ENCODE measurements around the gene RABGAP1L.
"Not testable (repeated sequence)": the region's sequence is repeated elsewhere in the genome, so short reads cannot be mapped to it uniquely, and the experiment has no call there.

RABGAP1L gene

GRCh38 chr1:174534789-174535188, 375.5 kb downstream of the RABGAP1L start:
- H3K9me2 ChIP-seq (replicated peaks; ENCODE audit: insufficient read depth, low read length) = no peaks in the 10 kb centered on the region
- H3K36me3 ChIP-seq (ENCODE audit: low read length) = peaks cover 16% of the 10 kb centered on the region
- H3K4me3 ChIP-seq (ENCODE audit: insufficient read depth, low read length, poor library complexity, severe bottlenecking) = no peak overlapping the region
- H3K27ac ChIP-seq (ENCODE audit: low read depth, low read length) = no peak overlapping the region
- H3K4me2 ChIP-seq (ENCODE audit: low read depth, low read length, poor library complexity, severe bottlenecking) = no peak overlapping the region
- no peaks in the 10 kb centered on the region for H3K27me3 ChIP-seq (ENCODE audit: low read length)
- no peaks in the 10 kb centered on the region; the same call in 1 of the 2 replicates for H3K79me2 ChIP-seq (ENCODE audit: insufficient read depth, low read length)
- no peaks in the 10 kb centered on the region for H4K20me1 ChIP-seq (ENCODE audit: low read depth, low read length)
- H3F3A ChIP-seq (ENCODE audit: insufficient read depth) = no peaks in the 10 kb centered on the region; the same call in 1 of the 2 replicates
- peaks cover 19% of the 10 kb centered on the region; the same call in 1 of the 2 replicates for H3K9me3 ChIP-seq (ENCODE audit: insufficient read depth, low read length)
- H2AFZ ChIP-seq (ENCODE audit: low read depth, low read length, severe bottlenecking) = no peak overlapping the region
- TF ChIP-seq, protein P1, sequence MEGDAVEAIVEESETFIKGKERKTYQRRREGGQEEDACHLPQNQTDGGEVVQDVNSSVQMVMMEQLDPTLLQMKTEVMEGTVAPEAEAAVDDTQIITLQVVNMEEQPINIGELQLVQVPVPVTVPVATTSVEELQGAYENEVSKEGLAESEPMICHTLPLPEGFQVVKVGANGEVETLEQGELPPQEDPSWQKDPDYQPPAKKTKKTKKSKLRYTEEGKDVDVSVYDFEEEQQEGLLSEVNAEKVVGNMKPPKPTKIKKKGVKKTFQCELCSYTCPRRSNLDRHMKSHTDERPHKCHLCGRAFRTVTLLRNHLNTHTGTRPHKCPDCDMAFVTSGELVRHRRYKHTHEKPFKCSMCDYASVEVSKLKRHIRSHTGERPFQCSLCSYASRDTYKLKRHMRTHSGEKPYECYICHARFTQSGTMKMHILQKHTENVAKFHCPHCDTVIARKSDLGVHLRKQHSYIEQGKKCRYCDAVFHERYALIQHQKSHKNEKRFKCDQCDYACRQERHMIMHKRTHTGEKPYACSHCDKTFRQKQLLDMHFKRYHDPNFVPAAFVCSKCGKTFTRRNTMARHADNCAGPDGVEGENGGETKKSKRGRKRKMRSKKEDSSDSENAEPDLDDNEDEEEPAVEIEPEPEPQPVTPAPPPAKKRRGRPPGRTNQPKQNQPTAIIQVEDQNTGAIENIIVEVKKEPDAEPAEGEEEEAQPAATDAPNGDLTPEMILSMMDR (IDR thresholded peaks at IDR 0.05; ENCODE audit: insufficient read depth, low read length, poor library complexity, severe bottlenecking) = no peak
- no peak for TF ChIP-seq EZH2phosphoT487 (conservative IDR thresholded peaks at IDR 0.05; ENCODE audit: low read length)
- H3K9ac ChIP-seq (ENCODE audit: low read length) = no peak overlapping the region

DNA sequence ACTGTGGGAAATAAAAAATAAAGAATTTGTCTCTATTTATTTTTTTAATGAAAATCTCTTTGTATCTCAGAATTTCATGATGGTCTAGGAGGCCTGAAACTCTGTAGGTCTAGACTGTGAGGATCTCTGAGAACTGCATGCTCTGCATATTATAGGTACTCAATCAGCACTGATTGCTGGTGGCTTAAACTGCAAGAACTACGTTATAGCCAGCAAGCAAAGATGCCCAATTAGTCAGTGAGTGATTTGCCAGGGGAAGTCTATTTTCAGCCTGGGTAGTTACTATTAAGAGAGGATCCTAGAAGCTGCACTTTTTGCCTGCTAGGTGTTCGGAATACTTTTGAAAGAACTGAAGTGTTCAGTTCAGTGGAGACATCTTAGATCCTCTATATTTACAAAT, 375.9 kb downstream of the RABGAP1L start:
- no peak overlapping the region for H3K9ac ChIP-seq (ENCODE audit: low read length)
- H3K9me2 ChIP-seq (replicated peaks; ENCODE audit: insufficient read depth, low read length) = no peaks in the 10 kb centered on the region
- no peak overlapping the region for H3K4me2 ChIP-seq (ENCODE audit: low read depth, low read length, poor library complexity, severe bottlenecking)
- H3K27ac ChIP-seq (ENCODE audit: low read depth, low read length) = no peak overlapping the region
- no peak overlapping the region for H3K4me3 ChIP-seq (ENCODE audit: insufficient read depth, low read length, poor library complexity, severe bottlenecking)
- H3K36me3 ChIP-seq (ENCODE audit: low read length) = peaks cover 16% of the 10 kb centered on the region
- peaks cover 17% of the 10 kb centered on the region; the same call in 1 of the 2 replicates for H3K9me3 ChIP-seq (ENCODE audit: insufficient read depth, low read length)
- H2AFZ ChIP-seq (ENCODE audit: low read depth, low read length, severe bottlenecking) = no peak overlapping the region
- H4K20me1 ChIP-seq (ENCODE audit: low read depth, low read length) = no peaks in the 10 kb centered on the region
- no peaks in the 10 kb centered on the region for H3K27me3 ChIP-seq (ENCODE audit: low read length)
- TF ChIP-seq, protein P1 (IDR thresholded peaks at IDR 0.05; ENCODE audit: insufficient read depth, low read length, poor library complexity, severe bottlenecking) = no peak
- TF ChIP-seq EZH2phosphoT487 (conservative IDR thresholded peaks at IDR 0.05; ENCODE audit: low read length) = no peak
- no peaks in the 10 kb centered on the region; the same call in 1 of the 2 replicates for H3K79me2 ChIP-seq (ENCODE audit: insufficient read depth, low read length)
- no peaks in the 10 kb centered on the region; the same call in 1 of the 2 replicates for H3F3A ChIP-seq (ENCODE audit: insufficient read depth)

- not testable (repeated sequence) for H3K27me3 ChIP-seq (ENCODE audit: low read length); H3F3A ChIP-seq (ENCODE audit: insufficient read depth); H3K9ac ChIP-seq (ENCODE audit: low read length); H3K9me2 ChIP-seq (replicated peaks; ENCODE audit: insufficient read depth, low read length); H3K79me2 ChIP-seq (ENCODE audit: insufficient read depth, low read length); H4K20me1 ChIP-seq (ENCODE audit: low read depth, low read length); H3K4me3 ChIP-seq (ENCODE audit: insufficient read depth, low read length, poor library complexity, severe bottlenecking); H2AFZ ChIP-seq (ENCODE audit: low read depth, low read length, severe bottlenecking); H3K36me3 ChIP-seq (ENCODE audit: low read length); H3K9me3 ChIP-seq (ENCODE audit: insufficient read depth, low read length); H3K27ac ChIP-seq (ENCODE audit: low read depth, low read length); H3K4me2 ChIP-seq (ENCODE audit: low read depth, low read length, poor library complexity, severe bottlenecking)
These were observed 384.1 kb downstream of the RABGAP1L start for GRCh38 chr1:174543421-174543820.

- Histone ChIP-seq H3K9me3 (ENCODE audit: insufficient read depth, low read length) (no peaks in the 10 kb centered on the region), H3F3A (ENCODE audit: insufficient read depth) (no peaks in the 10 kb centered on the region)
- TF ChIP-seq, protein P1 (IDR thresholded peaks at IDR 0.05; ENCODE audit: insufficient read depth, low read length, poor library complexity, severe bottlenecking) = no peak
- TF ChIP-seq EZH2phosphoT487 (conservative IDR thresholded peaks at IDR 0.05; ENCODE audit: low read length) = no peak
These were observed 391.0 kb downstream of the RABGAP1L start for GRCh38 chr1:174550296-174550695.

More at GRCh38 chr1:174550296-174550695, 391.0 kb downstream of the RABGAP1L start:
- Histone ChIP-seq H3K9me2 (replicated peaks; ENCODE audit: insufficient read depth, low read length) (no peaks in the 10 kb centered on the region), H3K4me3 (ENCODE audit: insufficient read depth, low read length, poor library complexity, severe bottlenecking) (no peak overlapping the region), H3K36me3 (ENCODE audit: low read length) (no peaks in the 10 kb centered on the region; the same call in 1 of the 2 replicates), H3K79me2 (ENCODE audit: insufficient read depth, low read length) (no peaks in the 10 kb centered on the region), H3K27me3 (ENCODE audit: low read length) (no peaks in the 10 kb centered on the region), H3K27ac (ENCODE audit: low read depth, low read length) (no peak overlapping the region), H3K4me2 (ENCODE audit: low read depth, low read length, poor library complexity, severe bottlenecking) (no peak overlapping the region), H2AFZ (ENCODE audit: low read depth, low read length, severe bottlenecking) (no peak overlapping the region), H4K20me1 (ENCODE audit: low read depth, low read length) (no peaks in the 10 kb centered on the region), H3K9ac (ENCODE audit: low read length) (no peak overlapping the region)
